Measurements from ENCODE around the gene GSDME.

The GSDME gene

DNA sequence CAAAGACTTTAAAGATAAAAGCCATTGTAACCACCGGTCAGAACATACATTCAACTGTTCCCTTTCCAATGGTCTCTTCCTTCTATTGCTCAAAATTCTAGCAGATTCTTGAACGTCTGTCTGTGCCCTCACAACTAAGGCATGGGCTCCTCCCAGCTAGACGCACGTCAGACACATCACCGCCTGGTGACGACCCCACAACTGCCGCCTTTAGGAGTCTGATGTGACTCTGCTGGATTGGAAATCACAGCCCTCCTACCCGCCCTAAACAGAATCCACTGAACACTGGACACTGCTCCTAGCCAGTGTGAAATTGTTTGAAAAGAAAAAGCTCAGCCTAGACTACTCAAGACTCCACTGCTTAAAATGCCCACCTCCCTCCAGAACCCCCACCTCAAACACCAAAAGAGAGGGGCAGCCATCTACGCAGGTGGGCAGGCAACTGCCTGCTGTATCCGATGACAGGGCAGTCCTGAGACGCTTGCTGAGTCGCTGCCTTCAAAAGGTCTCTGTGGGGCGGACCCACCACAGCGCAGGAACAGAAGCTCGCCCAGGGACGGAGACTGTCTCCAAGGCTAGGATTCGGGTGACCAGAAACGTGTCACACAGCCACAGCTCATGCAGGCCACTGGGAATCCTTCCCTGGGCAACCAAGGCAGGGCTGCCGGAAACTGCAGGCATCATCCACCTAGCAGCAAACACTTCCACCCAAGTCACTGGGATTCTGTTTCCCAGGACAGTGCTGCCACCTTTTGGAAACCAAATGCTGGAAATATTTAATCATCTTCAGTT lies 34.7 kb downstream of the GSDME start:
- H3K27ac ChIP-seq (ENCODE audit: low read length): no peak overlapping the region
- no peak for DNase-seq
- H4K20me1 ChIP-seq (ENCODE audit: insufficient read depth, low read length): no peaks in the 10 kb centered on the region
- no peak overlapping the region for H3K4me2 ChIP-seq (ENCODE audit: low read depth, low read length)
- H3K4me1 ChIP-seq (ENCODE audit: low read length): peaks cover 38% of the 10 kb centered on the region
- no peak overlapping the region for H3K4me3 ChIP-seq (ENCODE audit: low read length)
- no peak overlapping the region for H2AFZ ChIP-seq (ENCODE audit: low read length)
- H3K27me3 ChIP-seq (replicated peaks; ENCODE audit: insufficient read depth, low read length): no peaks in the 10 kb centered on the region
- H3F3A ChIP-seq (ENCODE audit: insufficient read depth, low read length): peaks cover 15% of the 10 kb centered on the region; the same call in 1 of the 2 replicates
- H3K79me2 ChIP-seq (ENCODE audit: low read length): no peaks in the 10 kb centered on the region
- TF ChIP-seq, protein P1, sequence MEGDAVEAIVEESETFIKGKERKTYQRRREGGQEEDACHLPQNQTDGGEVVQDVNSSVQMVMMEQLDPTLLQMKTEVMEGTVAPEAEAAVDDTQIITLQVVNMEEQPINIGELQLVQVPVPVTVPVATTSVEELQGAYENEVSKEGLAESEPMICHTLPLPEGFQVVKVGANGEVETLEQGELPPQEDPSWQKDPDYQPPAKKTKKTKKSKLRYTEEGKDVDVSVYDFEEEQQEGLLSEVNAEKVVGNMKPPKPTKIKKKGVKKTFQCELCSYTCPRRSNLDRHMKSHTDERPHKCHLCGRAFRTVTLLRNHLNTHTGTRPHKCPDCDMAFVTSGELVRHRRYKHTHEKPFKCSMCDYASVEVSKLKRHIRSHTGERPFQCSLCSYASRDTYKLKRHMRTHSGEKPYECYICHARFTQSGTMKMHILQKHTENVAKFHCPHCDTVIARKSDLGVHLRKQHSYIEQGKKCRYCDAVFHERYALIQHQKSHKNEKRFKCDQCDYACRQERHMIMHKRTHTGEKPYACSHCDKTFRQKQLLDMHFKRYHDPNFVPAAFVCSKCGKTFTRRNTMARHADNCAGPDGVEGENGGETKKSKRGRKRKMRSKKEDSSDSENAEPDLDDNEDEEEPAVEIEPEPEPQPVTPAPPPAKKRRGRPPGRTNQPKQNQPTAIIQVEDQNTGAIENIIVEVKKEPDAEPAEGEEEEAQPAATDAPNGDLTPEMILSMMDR (IDR thresholded peaks at IDR 0.05; ENCODE audit: low read length): no peak
- TF ChIP-seq EZH2 (optimal IDR thresholded peaks at IDR 0.05; ENCODE audit: low read depth, low read length): no peak
- no peak for TF ChIP-seq EZH2phosphoT487 (IDR thresholded peaks at IDR 0.05; ENCODE audit: low read length)
- H3K9ac ChIP-seq (ENCODE audit: low read length): no peak overlapping the region
- no peaks in the 10 kb centered on the region for H3K36me3 ChIP-seq (replicated peaks; ENCODE audit: insufficient read depth, low read length)
- no peaks in the 10 kb centered on the region for H3K9me3 ChIP-seq (replicated peaks; ENCODE audit: insufficient read depth, low read length)
- no peaks in the 10 kb centered on the region for H3K9me2 ChIP-seq (replicated peaks; ENCODE audit: insufficient read depth, low read length)

DNA sequence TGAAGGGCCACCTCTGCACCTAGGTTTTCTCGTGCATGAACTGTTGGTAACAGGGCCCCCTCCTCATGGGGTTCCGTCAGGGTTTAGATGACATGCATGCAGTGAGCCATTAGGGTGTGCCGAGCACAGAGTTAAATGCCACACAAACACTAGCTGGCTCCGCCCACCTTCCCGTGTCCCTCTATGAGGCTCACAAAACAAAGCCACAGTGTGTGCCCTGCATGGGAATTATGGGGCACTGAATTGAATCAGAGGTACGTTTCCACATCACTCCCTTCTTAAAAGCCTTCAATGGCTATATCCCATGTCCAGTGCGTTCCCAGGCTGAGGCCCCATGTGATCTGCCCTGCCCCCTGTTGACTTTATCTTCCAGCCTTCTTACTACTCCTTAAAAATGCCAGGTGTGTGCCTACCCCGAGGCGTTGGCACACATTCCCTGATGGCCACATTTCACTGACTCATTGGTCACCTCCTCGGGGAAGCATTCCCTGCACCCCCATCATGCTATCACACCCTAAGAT lies 35.7 kb downstream of the GSDME start:
- no peak overlapping the region for H3K27ac ChIP-seq (ENCODE audit: low read length)
- no peak overlapping the region for H3K4me3 ChIP-seq (ENCODE audit: low read length)
- H2AFZ ChIP-seq (ENCODE audit: low read length): no peak overlapping the region

DNA sequence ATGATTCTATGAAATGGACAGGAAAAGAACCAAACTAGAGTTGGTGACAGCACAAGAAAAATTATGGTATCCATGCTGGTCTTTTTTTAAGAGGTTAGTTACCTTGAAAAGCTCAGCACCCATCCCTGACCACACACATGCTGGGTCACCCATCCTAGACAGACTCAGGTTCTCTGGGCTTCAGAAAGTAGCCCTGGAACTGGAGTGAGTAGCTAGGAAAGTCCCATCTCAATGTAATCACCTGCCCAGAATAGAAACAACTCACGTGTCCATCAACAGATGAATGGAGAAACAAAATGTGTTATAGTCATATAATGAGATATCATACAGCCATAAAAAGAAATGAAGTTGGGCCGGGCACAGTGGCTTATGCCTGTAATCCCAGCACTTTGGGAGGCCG lies 37.0 kb downstream of the GSDME start:
- Histone ChIP-seq H2AFZ (ENCODE audit: low read length) (no peak overlapping the region), H3K79me2 (ENCODE audit: low read length) (no peaks in the 10 kb centered on the region), H3K36me3 (replicated peaks; ENCODE audit: insufficient read depth, low read length) (no peaks in the 10 kb centered on the region), H3K4me3 (ENCODE audit: low read length) (no peak overlapping the region), H3K27me3 (replicated peaks; ENCODE audit: insufficient read depth, low read length) (no peaks in the 10 kb centered on the region), H3K4me1 (ENCODE audit: low read length) (peaks cover 43% of the 10 kb centered on the region), H3K27ac (ENCODE audit: low read length) (no peak overlapping the region), H3F3A (ENCODE audit: insufficient read depth, low read length) (peaks cover 20% of the 10 kb centered on the region), H4K20me1 (ENCODE audit: insufficient read depth, low read length) (no peaks in the 10 kb centered on the region), H3K9ac (ENCODE audit: low read length) (no peak overlapping the region), H3K4me2 (ENCODE audit: low read depth, low read length) (no peak overlapping the region), H3K9me2 (replicated peaks; ENCODE audit: insufficient read depth, low read length) (no peaks in the 10 kb centered on the region), H3K9me3 (replicated peaks; ENCODE audit: insufficient read depth, low read length) (no peaks in the 10 kb centered on the region)
- TF ChIP-seq EZH2 (optimal IDR thresholded peaks at IDR 0.05; ENCODE audit: low read depth, low read length) (no peak), EZH2phosphoT487 (IDR thresholded peaks at IDR 0.05; ENCODE audit: low read length) (no peak)
- TF ChIP-seq, protein P1 (IDR thresholded peaks at IDR 0.05; ENCODE audit: low read length): no peak
- peak; percentile 24 for DNase-seq

More for the DNA sequence above, 35.7 kb downstream of the GSDME start:
- Histone ChIP-seq H3K27me3 (replicated peaks; ENCODE audit: insufficient read depth, low read length) (no peaks in the 10 kb centered on the region), H3K4me1 (ENCODE audit: low read length) (peaks cover 32% of the 10 kb centered on the region), H3F3A (ENCODE audit: insufficient read depth, low read length) (peaks cover 10% of the 10 kb centered on the region; the same call in 1 of the 2 replicates), H3K79me2 (ENCODE audit: low read length) (no peaks in the 10 kb centered on the region), H4K20me1 (ENCODE audit: insufficient read depth, low read length) (no peaks in the 10 kb centered on the region), H3K9ac (ENCODE audit: low read length) (no peak overlapping the region), H3K36me3 (replicated peaks; ENCODE audit: insufficient read depth, low read length) (no peaks in the 10 kb centered on the region), H3K4me2 (ENCODE audit: low read depth, low read length) (no peak overlapping the region), H3K9me3 (replicated peaks; ENCODE audit: insufficient read depth, low read length) (no peaks in the 10 kb centered on the region), H3K9me2 (replicated peaks; ENCODE audit: insufficient read depth, low read length) (no peaks in the 10 kb centered on the region)
- TF ChIP-seq, protein P1 (IDR thresholded peaks at IDR 0.05; ENCODE audit: low read length): no peak
- no peak for TF ChIP-seq EZH2phosphoT487 (IDR thresholded peaks at IDR 0.05; ENCODE audit: low read length)
- no peak for TF ChIP-seq EZH2 (optimal IDR thresholded peaks at IDR 0.05; ENCODE audit: low read depth, low read length)
- no peak for DNase-seq

All from MM.1S (cell line).